Muscle layer of colon (tissue), 2 donors: Measurements from ENCODE around the gene TRIP10.

Source experiments
- H3K27ac ChIP-seq: one replicate; pipeline ENCODE4 v1.7.0; 2013; ENCODE audit warnings: low read depth, mild to moderate bottlenecking, low read length, moderate library complexity
- H3K27me3 ChIP-seq, 2 donors: one replicate each; pipeline ENCODE4 v1.7.0; 2013; ENCODE audit warnings: low read length in 2 of 2, mild to moderate bottlenecking in 2 of 2; ENCODE audit not compliant: insufficient read depth in 2 of 2, control insufficient read depth in 1 of 2
- H3K36me3 ChIP-seq: one replicate; pipeline ENCODE4 v1.7.0; 2013; ENCODE audit warnings: mild to moderate bottlenecking, low read length; ENCODE audit not compliant: insufficient read depth
- H3K4me1 ChIP-seq: one replicate; pipeline ENCODE4 v1.7.0; 2013; ENCODE audit warnings: mild to moderate bottlenecking, low read length; ENCODE audit not compliant: insufficient read depth
- H3K4me3 ChIP-seq, 2 donors: one replicate each; pipeline ENCODE4 v1.7.0; 2013; ENCODE audit warnings: low read length in 2 of 2, low read depth in 1 of 2, mild to moderate bottlenecking in 1 of 2, moderate library complexity in 1 of 2
- H3K9ac ChIP-seq: one replicate; pipeline ENCODE4 v1.7.0; 2013; ENCODE audit warnings: low read length
- H3K9me3 ChIP-seq: one replicate; pipeline ENCODE4 v1.7.0; 2013; ENCODE audit warnings: mild to moderate bottlenecking, low read length
- donor health status: abdominal sarcoma.
- donor health status: Adenocarcinoma of cecum.

TRIP10 gene

DNA sequence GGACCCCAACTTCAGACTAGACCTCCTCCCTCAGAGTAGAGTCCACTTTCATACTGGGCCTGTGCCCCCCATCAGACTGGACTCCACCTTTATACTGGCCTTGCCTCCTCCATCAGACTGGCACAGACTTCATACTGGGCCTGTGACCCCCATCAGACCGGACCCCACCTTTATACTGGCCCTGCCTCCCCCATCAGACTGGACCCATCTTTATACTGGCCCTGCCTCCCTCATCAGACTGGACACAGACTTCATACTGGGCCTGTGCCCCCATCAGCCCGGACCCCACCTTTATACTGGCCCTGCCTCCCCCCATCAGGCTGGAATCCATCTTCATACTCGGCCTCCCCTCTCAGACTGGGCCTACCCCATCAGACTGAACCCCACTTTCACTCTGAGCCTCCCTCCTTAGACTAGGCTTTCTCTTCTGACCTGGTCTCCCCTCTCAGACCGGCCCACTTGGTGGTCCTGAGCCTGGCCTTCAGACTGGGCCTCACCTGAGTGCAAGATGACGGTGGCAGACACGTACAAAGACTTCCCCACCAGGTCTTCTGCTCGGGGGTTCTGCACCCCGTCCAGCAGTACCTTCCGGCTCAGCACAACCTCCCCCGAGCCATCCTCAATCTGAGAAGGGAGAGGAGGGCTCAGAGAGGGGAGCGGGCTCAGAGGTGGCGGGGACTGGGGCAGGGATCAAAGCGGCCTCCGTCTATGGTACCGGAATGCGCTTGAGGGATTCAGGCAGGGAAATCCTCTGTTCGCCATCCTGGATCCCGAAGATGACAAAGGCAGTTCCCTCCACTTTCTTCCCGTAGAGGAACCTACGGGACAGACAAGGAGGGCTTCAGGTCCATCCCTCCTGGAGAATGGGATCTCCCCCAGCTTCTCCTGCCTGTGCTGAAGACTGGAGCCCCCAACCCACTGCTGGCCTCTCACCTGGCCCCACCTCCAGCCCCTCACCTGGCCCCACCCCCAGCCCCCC is 26.5 kb upstream of the TRIP10 start:
- H3K4me1 ChIP-seq: no peaks in the 10 kb centered on the region
- no peak overlapping the region for H3K4me3 ChIP-seq
- peaks cover 0 to 20% of the 10 kb centered on the region in 2 donors for H3K27me3 ChIP-seq
- no peak overlapping the region for H3K9ac ChIP-seq
- no peaks in the 10 kb centered on the region for H3K9me3 ChIP-seq
- H3K27ac ChIP-seq: no peak overlapping the region
- peaks cover 7% of the 10 kb centered on the region for H3K36me3 ChIP-seq

DNA sequence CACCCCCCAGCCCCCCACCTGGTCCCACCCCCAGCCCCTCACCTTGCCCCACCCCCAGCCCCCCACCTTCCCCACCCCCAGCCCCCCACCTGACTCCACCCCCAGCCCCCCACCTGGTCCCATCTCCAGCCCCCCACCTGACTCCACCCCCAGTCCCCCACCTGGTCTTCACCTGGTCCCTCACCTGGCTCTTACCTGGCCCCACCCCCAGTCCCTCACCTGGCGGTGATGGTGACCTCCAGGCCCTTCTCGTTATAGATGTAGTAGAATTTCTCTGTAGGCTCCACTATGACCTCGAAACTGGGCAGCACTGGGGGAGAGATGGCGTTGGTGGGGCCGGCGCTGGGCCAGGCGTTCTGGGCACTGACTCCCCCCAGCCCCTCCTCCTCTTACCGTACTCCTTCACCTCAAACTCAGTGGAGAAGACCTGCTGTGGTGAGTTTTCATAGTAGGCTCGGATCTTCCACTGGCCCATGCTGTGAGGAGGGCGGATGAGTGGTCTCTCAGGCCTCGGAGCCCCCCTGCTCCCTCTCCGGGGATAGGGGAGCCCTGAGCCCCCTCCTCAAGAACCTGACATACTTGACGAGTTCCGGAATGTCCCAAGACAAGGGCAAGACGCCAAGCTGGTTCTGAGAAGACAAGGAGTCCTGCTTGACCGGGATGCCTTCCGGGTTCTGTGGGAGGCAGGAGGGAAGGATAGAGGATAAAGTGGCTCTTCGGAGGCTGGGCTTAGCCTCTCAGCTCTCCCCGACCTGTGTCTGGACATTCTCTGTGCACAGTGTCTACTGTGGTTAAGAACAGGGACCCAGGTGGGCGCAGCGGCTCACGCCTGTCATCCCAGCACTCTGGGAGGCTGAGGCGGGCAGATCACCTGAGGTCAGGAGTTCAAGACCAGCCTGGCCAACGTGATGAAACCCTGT is 25.4 kb upstream of the TRIP10 start:
- no peaks in the 10 kb centered on the region for H3K9me3 ChIP-seq
- H3K27ac ChIP-seq: no peak overlapping the region
- H3K4me1 ChIP-seq: no peaks in the 10 kb centered on the region
- no peak overlapping the region for H3K9ac ChIP-seq
- peaks cover 7% of the 10 kb centered on the region for H3K36me3 ChIP-seq
- H3K4me3 ChIP-seq: no peak overlapping the region
- peaks cover 0 to 20% of the 10 kb centered on the region in 2 donors for H3K27me3 ChIP-seq

DNA sequence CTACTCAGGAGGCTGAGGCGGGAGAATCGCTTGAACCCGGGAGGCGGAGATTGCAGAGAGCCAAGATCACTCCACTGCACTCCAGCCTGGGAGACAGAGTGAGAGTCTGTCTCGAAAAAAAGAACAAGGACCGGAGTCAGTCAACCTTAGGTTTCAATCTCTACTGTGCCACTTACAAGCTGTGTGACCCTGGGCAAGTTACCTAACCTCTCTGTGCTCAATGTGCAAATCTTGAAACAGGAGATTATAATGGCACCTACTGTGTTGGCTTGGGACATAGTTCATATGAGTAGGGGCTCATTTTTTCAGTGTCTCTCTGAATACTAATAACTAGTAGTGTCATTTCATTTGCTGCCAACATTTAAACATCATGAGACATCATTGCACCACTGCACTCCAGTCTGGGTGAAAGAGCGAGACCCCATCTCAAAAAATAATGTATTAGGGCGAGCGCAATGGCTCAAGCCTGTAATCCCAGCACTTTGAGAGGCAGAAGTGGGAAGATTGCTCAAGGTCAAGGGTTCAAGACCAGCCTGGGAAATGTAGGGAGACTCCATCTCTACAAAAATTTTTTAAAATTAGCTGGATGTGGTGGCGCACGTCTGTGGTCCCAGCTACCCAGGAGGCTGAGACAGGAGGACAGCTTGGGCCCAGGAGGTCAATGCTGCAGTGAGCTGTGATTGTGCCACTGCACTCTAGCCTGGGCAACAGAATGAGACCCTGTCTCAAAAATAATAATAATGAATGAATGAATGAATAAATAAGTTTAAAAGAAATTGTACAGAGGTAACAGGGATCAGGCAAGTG is 24.5 kb upstream of the TRIP10 start:
- no peak overlapping the region for H3K9ac ChIP-seq
- H3K4me1 ChIP-seq: no peaks in the 10 kb centered on the region
- peaks cover 0 to 15% of the 10 kb centered on the region in 2 donors for H3K27me3 ChIP-seq

DNA sequence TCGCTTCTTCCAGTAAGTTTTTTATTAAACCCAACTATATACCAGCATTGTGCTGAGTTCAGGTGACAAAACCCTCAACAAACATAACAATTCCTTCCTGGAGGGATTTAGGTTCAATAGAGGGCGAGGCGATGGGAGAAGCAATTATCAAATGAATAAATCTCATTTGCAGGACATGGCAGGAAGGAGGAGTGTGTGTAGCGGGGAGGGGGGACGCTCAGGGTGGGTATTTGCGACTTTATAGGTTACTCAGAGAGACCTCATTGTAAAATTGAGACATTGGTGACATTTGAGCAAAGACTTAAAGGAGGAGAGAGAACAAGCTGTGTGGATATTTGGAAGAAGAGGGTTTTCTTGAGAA is 22.9 kb upstream of the TRIP10 start:
- Histone ChIP-seq H3K27me3 (peaks cover 0 to 1% of the 10 kb centered on the region in 2 donors), H3K27ac (no peak overlapping the region), H3K9me3 (no peaks in the 10 kb centered on the region), H3K4me1 (no peaks in the 10 kb centered on the region), H3K9ac (no peak overlapping the region), H3K4me3 (no peak overlapping the region), H3K36me3 (peaks cover 7% of the 10 kb centered on the region)

More for the DNA sequence above, 24.5 kb upstream of the TRIP10 start:
- no peaks in the 10 kb centered on the region for H3K9me3 ChIP-seq
- H3K4me3 ChIP-seq: no peak overlapping the region
- H3K27ac ChIP-seq: no peak overlapping the region
- H3K36me3 ChIP-seq: peaks cover 7% of the 10 kb centered on the region

DNA sequence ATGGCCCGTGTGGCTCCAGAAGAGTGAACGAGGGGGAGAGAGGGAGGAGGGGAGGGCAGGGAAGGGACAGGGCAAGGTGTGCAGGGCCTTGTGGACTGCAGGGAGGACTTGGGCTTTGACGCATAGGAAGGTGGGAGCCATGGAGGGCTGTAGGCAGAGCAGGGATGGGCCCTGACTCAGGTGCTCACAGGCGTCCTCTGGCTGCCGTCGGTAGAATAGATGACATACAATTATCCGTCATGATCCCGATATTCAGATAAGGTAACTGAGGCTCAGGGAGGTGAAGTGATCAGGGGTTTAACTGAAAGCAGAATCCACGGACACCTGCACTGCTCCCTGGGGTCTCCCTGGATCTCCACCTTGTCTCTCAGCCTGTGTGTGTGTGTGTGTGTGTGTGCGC is 22.4 kb upstream of the TRIP10 start:
- Histone ChIP-seq H3K36me3 (peaks cover 7% of the 10 kb centered on the region), H3K4me1 (no peaks in the 10 kb centered on the region), H3K27ac (no peak overlapping the region), H3K4me3 (no peak overlapping the region), H3K9ac (no peak overlapping the region), H3K27me3 (no peaks in the 10 kb centered on the region), H3K9me3 (no peaks in the 10 kb centered on the region)

DNA sequence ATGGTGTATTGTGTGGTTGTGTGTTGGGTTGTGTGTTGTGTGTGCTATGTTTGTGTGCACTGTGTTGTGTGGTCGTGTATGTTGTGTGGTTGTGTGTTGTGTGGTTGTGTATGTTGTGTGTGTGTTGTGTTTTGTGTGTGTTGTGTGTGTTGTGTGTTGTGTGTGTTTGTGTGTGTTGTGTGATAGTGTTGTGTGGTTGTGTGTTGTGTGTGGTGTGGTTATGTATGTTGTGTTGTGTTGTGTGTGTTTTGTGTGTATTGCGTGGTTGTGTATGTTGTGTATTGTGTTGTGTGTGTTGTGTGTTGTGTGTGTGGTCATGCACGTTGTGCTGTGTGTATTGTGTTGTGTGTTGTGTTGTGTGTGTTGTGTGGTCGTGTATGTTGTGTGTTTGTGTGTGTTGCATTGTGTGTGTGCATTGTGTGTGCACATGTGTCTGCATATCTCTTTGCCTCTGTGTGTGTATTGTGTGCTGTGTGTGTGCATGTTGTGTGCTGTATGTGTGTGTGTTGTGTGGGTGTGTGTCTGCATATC is 22.0 kb upstream of the TRIP10 start:
- Histone ChIP-seq H3K27me3 (no peaks in the 10 kb centered on the region), H3K27ac (no peak overlapping the region)

DNA sequence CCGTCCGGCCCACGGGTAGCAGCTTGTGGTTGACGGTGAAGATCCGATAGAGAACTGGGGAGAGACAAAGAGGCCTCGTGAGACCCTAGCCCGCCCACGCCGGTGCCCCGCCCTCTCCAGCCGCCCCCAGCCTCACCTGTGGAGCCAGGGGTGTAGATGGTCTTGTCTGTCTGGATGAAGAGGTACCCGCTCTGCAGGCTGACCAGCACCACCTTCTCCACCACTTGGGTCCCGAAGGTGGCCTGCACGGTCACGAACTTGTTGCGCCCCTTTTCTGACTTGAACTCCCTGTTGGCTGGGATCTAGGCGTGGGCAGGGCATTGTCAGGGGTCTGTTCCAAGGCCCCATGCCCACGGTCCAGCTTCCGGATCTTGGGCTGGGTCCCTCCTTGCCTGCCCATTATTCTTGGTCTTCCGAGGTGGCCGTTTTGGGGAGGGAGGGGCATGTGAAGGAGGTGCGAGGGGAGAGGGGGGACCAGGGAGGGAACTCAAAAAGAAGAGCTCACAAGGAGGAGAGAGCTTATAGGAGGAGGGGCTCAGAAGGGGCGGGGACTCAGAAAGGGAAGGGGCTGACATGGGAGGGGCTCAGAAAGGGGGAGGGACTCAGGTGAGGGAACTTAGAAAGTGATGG is 21.3 kb upstream of the TRIP10 start:
- Histone ChIP-seq H3K27ac (no peak overlapping the region), H3K4me1 (no peaks in the 10 kb centered on the region), H3K27me3 (no peaks in the 10 kb centered on the region), H3K4me3 (no peak overlapping the region), H3K9ac (no peak overlapping the region), H3K36me3 (peaks cover 7% of the 10 kb centered on the region), H3K9me3 (no peaks in the 10 kb centered on the region)

More for the DNA sequence above, 22.0 kb upstream of the TRIP10 start:
- no peaks in the 10 kb centered on the region for H3K9me3 ChIP-seq
- H3K9ac ChIP-seq: no peak overlapping the region
- no peak overlapping the region for H3K4me3 ChIP-seq
- no peaks in the 10 kb centered on the region for H3K4me1 ChIP-seq
- peaks cover 7% of the 10 kb centered on the region for H3K36me3 ChIP-seq

DNA sequence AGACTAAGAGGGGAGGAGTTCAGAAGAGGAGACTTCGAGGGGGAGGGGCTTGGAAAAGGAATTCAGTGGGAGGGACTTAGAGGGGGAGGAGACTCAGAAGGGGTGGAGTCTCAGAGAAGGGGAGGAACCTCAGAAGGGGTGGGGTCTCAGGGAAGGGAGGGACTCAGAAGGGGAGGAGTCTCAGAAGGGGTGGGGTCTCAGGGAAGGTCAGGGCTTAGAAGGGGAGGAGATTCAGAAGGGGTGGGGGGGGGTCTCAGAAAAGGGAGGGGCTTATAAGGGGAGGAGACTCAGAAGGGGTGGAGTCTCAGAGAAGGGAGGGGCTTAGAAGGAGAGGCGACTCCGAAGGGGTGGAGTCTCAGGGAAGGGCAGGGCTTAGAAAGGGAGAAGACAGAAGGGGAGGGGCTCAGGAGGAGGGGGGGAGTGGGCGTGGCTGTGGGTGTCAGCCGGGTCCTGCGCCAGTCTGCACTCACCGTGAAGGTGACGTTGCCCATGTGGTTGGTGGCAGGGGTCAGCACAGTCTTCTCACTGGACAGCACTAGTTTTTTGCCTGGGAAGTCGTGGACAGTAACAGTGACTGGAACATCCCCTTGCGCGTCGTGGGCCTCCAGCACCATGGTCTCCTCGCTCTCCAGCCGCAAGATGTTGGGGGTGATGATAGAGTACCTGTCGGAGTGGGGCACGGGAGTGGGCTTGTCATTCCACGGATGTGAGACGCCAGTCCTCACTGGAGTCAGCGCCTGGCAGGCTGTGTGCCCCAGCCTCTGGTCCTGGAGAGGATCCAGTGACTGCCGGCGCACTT is 20.5 kb upstream of the TRIP10 start:
- no peaks in the 10 kb centered on the region for H3K27me3 ChIP-seq
- no peak overlapping the region for H3K9ac ChIP-seq
- H3K9me3 ChIP-seq: no peaks in the 10 kb centered on the region
- H3K27ac ChIP-seq: no peak overlapping the region
- peaks cover 7% of the 10 kb centered on the region for H3K36me3 ChIP-seq
- peak overlapping the region in 1 of 2 donors; percentile 45 for H3K4me3 ChIP-seq
- H3K4me1 ChIP-seq: no peaks in the 10 kb centered on the region

DNA sequence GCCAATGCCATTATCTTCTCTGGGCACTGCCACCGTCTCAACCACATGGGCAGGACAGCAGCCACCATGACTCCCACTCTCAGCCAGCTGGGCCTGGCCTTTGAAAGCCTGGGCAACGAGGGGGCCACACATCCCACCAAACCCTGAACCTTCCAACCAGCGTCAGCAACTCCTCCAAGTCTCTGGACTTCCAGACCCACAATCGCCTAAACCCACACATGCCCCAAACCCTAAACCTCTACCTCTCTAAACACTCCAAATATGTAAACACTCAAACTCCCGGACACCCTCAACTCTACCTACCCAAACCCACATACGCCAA is 20.0 kb upstream of the TRIP10 start:
- Histone ChIP-seq H3K27ac (no peak overlapping the region), H3K4me1 (no peaks in the 10 kb centered on the region), H3K36me3 (peaks cover 7% of the 10 kb centered on the region), H3K9ac (no peak overlapping the region), H3K4me3 (peak overlapping the region in 1 of 2 donors; percentile 45), H3K27me3 (no peaks in the 10 kb centered on the region), H3K9me3 (no peaks in the 10 kb centered on the region)

DNA sequence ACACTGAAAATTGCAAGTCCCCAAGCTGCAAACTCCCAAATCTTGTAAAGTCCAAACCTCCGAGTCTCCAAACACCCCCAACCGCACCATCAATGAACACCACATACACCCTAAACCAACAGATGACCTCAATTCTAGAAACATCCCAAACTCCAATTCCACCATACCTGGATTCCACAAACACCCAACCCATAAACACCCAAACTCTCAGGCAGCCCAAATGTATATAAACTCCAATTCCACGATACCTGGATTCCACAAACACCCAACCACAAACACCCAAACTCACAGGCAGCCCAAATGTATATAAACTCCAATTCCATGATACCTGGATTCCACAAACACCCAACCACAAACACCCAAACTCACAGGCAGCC is 19.5 kb upstream of the TRIP10 start:
- Histone ChIP-seq H3K9ac (no peak overlapping the region), H3K27ac (no peak overlapping the region), H3K27me3 (no peaks in the 10 kb centered on the region), H3K36me3 (peaks cover 7% of the 10 kb centered on the region), H3K9me3 (no peaks in the 10 kb centered on the region), H3K4me1 (no peaks in the 10 kb centered on the region), H3K4me3 (peak overlapping the region in 1 of 2 donors; percentile 45)
